IPS-20b (cell line): ENCODE results near the gene PARD6B.
"Not testable (repeated sequence)": the region's sequence is repeated elsewhere in the genome, so short reads cannot be mapped to it uniquely, and the experiment has no call there.

Experiments
- H3K27ac ChIP-seq: one replicate; pipeline ENCODE4 v1.5.1; 2013; ENCODE audit warnings: low read length
- H3K27me3 ChIP-seq: 2 replicates; pipeline ENCODE4 v1.6.1; 2013; ENCODE audit warnings: mild to moderate bottlenecking, low read length, inconsistent platforms; ENCODE audit not compliant: insufficient read depth
- H3K36me3 ChIP-seq: 2 replicates; pipeline ENCODE4 v1.6.1; 2013; ENCODE audit warnings: low read depth, mild to moderate bottlenecking, inconsistent platforms, low read length, moderate library complexity; ENCODE audit not compliant: insufficient read depth
- H3K4me1 ChIP-seq: 2 replicates; pipeline ENCODE4 v1.6.1; 2013; ENCODE audit warnings: mild to moderate bottlenecking, control low read depth, inconsistent platforms, low read length, moderate library complexity; ENCODE audit not compliant: insufficient read depth
- H3K4me3 ChIP-seq: 2 replicates; pipeline ENCODE4 v1.5.1; 2013; ENCODE audit warnings: mild to moderate bottlenecking, low read length, inconsistent platforms
- H3K9ac ChIP-seq: 2 replicates; pipeline ENCODE4 v1.6.1; 2013; ENCODE audit warnings: low read depth, mild to moderate bottlenecking, inconsistent platforms, low read length, moderate library complexity
- H3K9me3 ChIP-seq: 2 replicates; pipeline ENCODE4 v1.6.1; 2013; ENCODE audit warnings: mild to moderate bottlenecking, low read depth, low read length, inconsistent platforms; ENCODE audit not compliant: insufficient read depth

PARD6B gene

GRCh38 chr20:50788045-50788991 is 56.9 kb downstream of the PARD6B start:
- Histone ChIP-seq H3K36me3 (no peaks in the 10 kb centered on the region), H3K4me1 (peaks cover 4% of the 10 kb centered on the region; the same call in 1 of the 2 replicates), H3K4me3 (no peak overlapping the region), H3K27ac (no peak overlapping the region), H3K9me3 (peaks cover 2% of the 10 kb centered on the region; the same call in 1 of the 2 replicates), H3K27me3 (no peaks in the 10 kb centered on the region), H3K9ac (no peak overlapping the region)

- H3K27ac ChIP-seq, result no peak overlapping the region
- H3K36me3 ChIP-seq, result no peaks in the 10 kb centered on the region
- H3K9me3 ChIP-seq, result no peaks in the 10 kb centered on the region
- no peaks in the 10 kb centered on the region for H3K27me3 ChIP-seq
- H3K9ac ChIP-seq, result no peak overlapping the region; the same call in 1 of the 2 replicates
- H3K4me3 ChIP-seq, result no peak overlapping the region
- peaks cover 4% of the 10 kb centered on the region; the same call in 1 of the 2 replicates for H3K4me1 ChIP-seq
Observed at GRCh38 chr20:50789968-50790650, 58.7 kb downstream of the PARD6B start.

- H3K27me3 ChIP-seq, result peaks cover 4% of the 10 kb centered on the region
- H3K36me3 ChIP-seq, result no peaks in the 10 kb centered on the region
- no peak overlapping the region for H3K4me3 ChIP-seq
- H3K4me1 ChIP-seq, result peaks cover 4% of the 10 kb centered on the region; the same call in 1 of the 2 replicates
- peak overlapping the region; percentile 61; the same call in 1 of the 2 replicates for H3K9ac ChIP-seq
- H3K9me3 ChIP-seq, result no peaks in the 10 kb centered on the region
- H3K27ac ChIP-seq, result no peak overlapping the region
Observed at GRCh38 chr20:50790651-50791277, 59.4 kb downstream of the PARD6B start.

- H3K4me3 ChIP-seq, result no peak overlapping the region
- H3K9ac ChIP-seq, result no peak overlapping the region
- H3K4me1 ChIP-seq, result peaks cover 4% of the 10 kb centered on the region; the same call in 1 of the 2 replicates
- no peaks in the 10 kb centered on the region for H3K36me3 ChIP-seq
- peaks cover 7% of the 10 kb centered on the region for H3K27me3 ChIP-seq
- H3K27ac ChIP-seq, result no peak overlapping the region
- no peaks in the 10 kb centered on the region for H3K9me3 ChIP-seq
Observed at GRCh38 chr20:50792708-50793574, 61.6 kb downstream of the PARD6B start.

- not testable (repeated sequence) for H3K4me3 ChIP-seq, H3K9ac ChIP-seq, H3K27ac ChIP-seq, H3K27me3 ChIP-seq, H3K4me1 ChIP-seq, H3K36me3 ChIP-seq, H3K9me3 ChIP-seq
Observed at GRCh38 chr20:50793575-50794016, 62.2 kb downstream of the PARD6B start.

- no peaks in the 10 kb centered on the region for H3K9me3 ChIP-seq
- H3K9ac ChIP-seq, result peak overlapping the region; percentile 32; the same call in 1 of the 2 replicates
- H3K36me3 ChIP-seq, result no peaks in the 10 kb centered on the region
- H3K27ac ChIP-seq, result no peak overlapping the region
- H3K27me3 ChIP-seq, result peaks cover 7% of the 10 kb centered on the region
- peak overlapping the region; percentile 68 for H3K4me3 ChIP-seq
- H3K4me1 ChIP-seq, result peaks cover 4% of the 10 kb centered on the region; the same call in 1 of the 2 replicates
Observed at GRCh38 chr20:50794181-50794845, 62.9 kb downstream of the PARD6B start.

- Histone ChIP-seq H3K36me3 (no peaks in the 10 kb centered on the region), H3K27me3 (peaks cover 7% of the 10 kb centered on the region), H3K4me3 (peak within 1 kb of the TSS; percentile 80), H3K9me3 (no peaks in the 10 kb centered on the region), H3K27ac (no peak within 1 kb of the TSS), H3K4me1 (peaks cover 5% of the 10 kb centered on the region; the same call in 1 of the 2 replicates), H3K9ac (peak within 1 kb of the TSS; percentile 57; the same call in 1 of the 2 replicates)
Observed at GRCh38 chr20:50794846-50795634, 63.7 kb downstream of the PARD6B start, which contains the start of gene BCAS4. BCAS4 (plus strand) TSS chr20:50795061; CDS start chr20:50795084, 23 bp downstream.

- Histone ChIP-seq H3K27ac (no peak overlapping the region), H3K9me3 (no peaks in the 10 kb centered on the region), H3K36me3 (no peaks in the 10 kb centered on the region), H3K4me3 (no peak overlapping the region), H3K27me3 (peaks cover 7% of the 10 kb centered on the region), H3K9ac (no peak overlapping the region), H3K4me1 (peaks cover 3% of the 10 kb centered on the region; the same call in 1 of the 2 replicates)
Observed at GRCh38 chr20:50797142-50797541, 65.8 kb downstream of the PARD6B start.

GRCh38 chr20:50798650-50799049 is 67.3 kb downstream of the PARD6B start:
- no peaks in the 10 kb centered on the region for H3K36me3 ChIP-seq
- no peak overlapping the region for H3K9ac ChIP-seq
- H3K27me3 ChIP-seq, result peaks cover 7% of the 10 kb centered on the region
- peaks cover 4% of the 10 kb centered on the region; the same call in 1 of the 2 replicates for H3K4me1 ChIP-seq
- no peak overlapping the region for H3K27ac ChIP-seq
- no peaks in the 10 kb centered on the region for H3K9me3 ChIP-seq
- H3K4me3 ChIP-seq, result no peak overlapping the region
